ENCODE measurements around the gene TSPAN9.

The TSPAN9 gene

GRCh38 chr12:3231399-3231876, 154.3 kb downstream of the TSPAN9 start:
- Histone ChIP-seq H3K79me2 (ENCODE audit: control insufficient read depth, low read length) (no peaks in the 10 kb centered on the region), H3K27ac (ENCODE audit: low read depth, low read length) (no peak overlapping the region), H3K36me3 (ENCODE audit: control insufficient read depth, low read length) (no peaks in the 10 kb centered on the region), H4K20me1 (ENCODE audit: control insufficient read depth, insufficient read depth, low read depth, low read length) (no peaks in the 10 kb centered on the region), H3F3A (ENCODE audit: control insufficient read depth, insufficient read depth) (no peaks in the 10 kb centered on the region), H3K27me3 (ENCODE audit: control insufficient read depth, low read length) (peaks cover 6% of the 10 kb centered on the region; the same call in 1 of the 2 replicates), H3K4me3 (ENCODE audit: low read length) (no peak overlapping the region), H3K9me3 (ENCODE audit: control insufficient read depth, insufficient read depth, low read length) (no peaks in the 10 kb centered on the region), H3K4me1 (ENCODE audit: control insufficient read depth, low read length) (peaks cover 35% of the 10 kb centered on the region), H3K9me2 (replicated peaks; ENCODE audit: control insufficient read depth, low read length) (no peaks in the 10 kb centered on the region), H3K4me2 (ENCODE audit: low read length) (no peak overlapping the region)
- TF ChIP-seq EZH2phosphoT487 (IDR thresholded peaks at IDR 0.05; ENCODE audit: borderline replicate concordance, low read length) = no peak
- no peak for TF ChIP-seq CTCF (IDR thresholded peaks at IDR 0.05; ENCODE audit: low read depth, low read length, poor library complexity, severe bottlenecking)

GRCh38 chr12:3233797-3234196, 156.6 kb downstream of the TSPAN9 start:
- no peaks in the 10 kb centered on the region for H3K36me3 ChIP-seq (ENCODE audit: control insufficient read depth, low read length)
- TF ChIP-seq CTCF (IDR thresholded peaks at IDR 0.05; ENCODE audit: low read depth, low read length, poor library complexity, severe bottlenecking) (no peak), EZH2phosphoT487 (IDR thresholded peaks at IDR 0.05; ENCODE audit: borderline replicate concordance, low read length) (no peak)
- H3K9me3 ChIP-seq (ENCODE audit: control insufficient read depth, insufficient read depth, low read length) = no peaks in the 10 kb centered on the region
- peaks cover 3% of the 10 kb centered on the region; the same call in 1 of the 2 replicates for H3K27me3 ChIP-seq (ENCODE audit: control insufficient read depth, low read length)
- no peak overlapping the region for H3K27ac ChIP-seq (ENCODE audit: low read depth, low read length)
- H3K4me3 ChIP-seq (ENCODE audit: low read length) = no peak overlapping the region
- H4K20me1 ChIP-seq (ENCODE audit: control insufficient read depth, insufficient read depth, low read depth, low read length) = no peaks in the 10 kb centered on the region
- H3F3A ChIP-seq (ENCODE audit: control insufficient read depth, insufficient read depth) = no peaks in the 10 kb centered on the region
- H3K9me2 ChIP-seq (replicated peaks; ENCODE audit: control insufficient read depth, low read length) = no peaks in the 10 kb centered on the region
- H3K4me2 ChIP-seq (ENCODE audit: low read length) = no peak overlapping the region
- peaks cover 16% of the 10 kb centered on the region for H3K4me1 ChIP-seq (ENCODE audit: control insufficient read depth, low read length)
- H3K79me2 ChIP-seq (ENCODE audit: control insufficient read depth, low read length) = no peaks in the 10 kb centered on the region

GRCh38 chr12:3236345-3237187, 159.4 kb downstream of the TSPAN9 start:
- no peak for TF ChIP-seq CTCF (IDR thresholded peaks at IDR 0.05; ENCODE audit: low read depth, low read length, poor library complexity, severe bottlenecking)
- TF ChIP-seq EZH2phosphoT487 (IDR thresholded peaks at IDR 0.05; ENCODE audit: borderline replicate concordance, low read length) = no peak
- no peak overlapping the region for H3K4me3 ChIP-seq (ENCODE audit: low read length)
- no peak overlapping the region for H3K4me2 ChIP-seq (ENCODE audit: low read length)
- H3K9me2 ChIP-seq (replicated peaks; ENCODE audit: control insufficient read depth, low read length) = no peaks in the 10 kb centered on the region
- H3K9me3 ChIP-seq (ENCODE audit: control insufficient read depth, insufficient read depth, low read length) = no peaks in the 10 kb centered on the region
- no peaks in the 10 kb centered on the region for H4K20me1 ChIP-seq (ENCODE audit: control insufficient read depth, insufficient read depth, low read depth, low read length)
- H3K36me3 ChIP-seq (ENCODE audit: control insufficient read depth, low read length) = no peaks in the 10 kb centered on the region
- H3K79me2 ChIP-seq (ENCODE audit: control insufficient read depth, low read length) = no peaks in the 10 kb centered on the region
- H3K4me1 ChIP-seq (ENCODE audit: control insufficient read depth, low read length) = no peaks in the 10 kb centered on the region
- H3F3A ChIP-seq (ENCODE audit: control insufficient read depth, insufficient read depth) = no peaks in the 10 kb centered on the region
- peaks cover 3% of the 10 kb centered on the region; the same call in 1 of the 2 replicates for H3K27me3 ChIP-seq (ENCODE audit: control insufficient read depth, low read length)
- H3K27ac ChIP-seq (ENCODE audit: low read depth, low read length) = no peak overlapping the region

All from DOHH2 (cell line).